ENCODE data around the gene GYS1.

The GYS1 gene

GRCh38 chr19:49010453-49010852 lies 17.3 kb upstream of the GYS1 start:
- no peak for TF ChIP-seq CTCF (IDR thresholded peaks at IDR 0.05; ENCODE audit: low read depth, low read length, missing control alignments)
- DNase-seq (ENCODE audit: low read depth), result no peak
- in situ Hi-C loops (cut with HindIII; ENCODE audit: low sequenced_read_pairs), result no loop called here
- H3K4me3 ChIP-seq (ENCODE audit: low read depth, low read length), result no peak overlapping the region

GRCh38 chr19:49009828-49010227 lies 16.7 kb upstream of the GYS1 start:
- no peak for DNase-seq (ENCODE audit: low read depth)
- no peak overlapping the region for H3K4me3 ChIP-seq (ENCODE audit: low read depth, low read length)
- no peak for TF ChIP-seq CTCF (IDR thresholded peaks at IDR 0.05; ENCODE audit: low read depth, low read length, missing control alignments)
- in situ Hi-C loops (cut with HindIII; ENCODE audit: low sequenced_read_pairs), result no loop called here

- TF ChIP-seq CTCF (IDR thresholded peaks at IDR 0.05; ENCODE audit: low read depth, low read length, missing control alignments), result no peak
- no peak overlapping the region for H3K4me3 ChIP-seq (ENCODE audit: low read depth, low read length)
- in situ Hi-C loops (cut with HindIII; ENCODE audit: low sequenced_read_pairs), result no loop called here
- DNase-seq (ENCODE audit: low read depth), result no peak
Measured at GRCh38 chr19:49006905-49007304, 13.8 kb upstream of the GYS1 start.

- H3K4me3 ChIP-seq (ENCODE audit: low read depth, low read length), result no peak overlapping the region
- no peak for DNase-seq (ENCODE audit: low read depth)
- TF ChIP-seq CTCF (IDR thresholded peaks at IDR 0.05; ENCODE audit: low read depth, low read length, missing control alignments), result no peak
- in situ Hi-C loops (cut with HindIII; ENCODE audit: low sequenced_read_pairs), result no loop called here
Measured at GRCh38 chr19:49004964-49005614, 12.0 kb upstream of the GYS1 start.

- no peak for TF ChIP-seq CTCF (IDR thresholded peaks at IDR 0.05; ENCODE audit: low read depth, low read length, missing control alignments)
- no peak overlapping the region for H3K4me3 ChIP-seq (ENCODE audit: low read depth, low read length)
- in situ Hi-C loops (cut with HindIII; ENCODE audit: low sequenced_read_pairs), result no loop called here
- DNase-seq (ENCODE audit: low read depth), result no peak
Measured at GRCh38 chr19:49004133-49004532, 11.0 kb upstream of the GYS1 start.

- TF ChIP-seq CTCF (IDR thresholded peaks at IDR 0.05; ENCODE audit: low read depth, low read length, missing control alignments), result peak; percentile 93
- no peak overlapping the region for H3K4me3 ChIP-seq (ENCODE audit: low read depth, low read length)
- peak; percentile 66 for DNase-seq (ENCODE audit: low read depth)
- in situ Hi-C loops (cut with HindIII; ENCODE audit: low sequenced_read_pairs), result no loop called here
Measured at GRCh38 chr19:48999481-49000325, 6.6 kb upstream of the GYS1 start.
